Measurements from ENCODE around the gene KCNN3.
A peak's percentile ranks its signal among the peaks of the same experiment; 100 is the strongest.

KCNN3 gene

DNA sequence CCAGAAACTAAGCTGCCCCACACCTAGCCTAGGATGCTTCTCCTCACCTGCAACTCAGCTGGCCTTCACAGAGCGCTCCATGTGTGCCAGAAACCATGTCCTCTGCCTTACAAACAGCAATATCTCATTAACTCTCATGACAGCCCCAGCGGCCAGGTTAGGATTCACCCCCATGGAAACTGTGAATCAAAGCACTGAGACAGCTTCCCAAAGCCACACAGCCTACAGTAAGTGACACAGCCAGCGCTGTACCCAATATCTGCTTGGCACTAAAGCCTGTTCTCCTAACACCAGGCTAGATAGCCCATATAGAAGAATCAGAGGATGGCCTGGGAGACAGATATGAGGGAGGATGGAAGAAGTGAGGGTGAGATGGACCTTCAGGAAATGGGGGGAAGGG, 13.5 kb downstream of the KCNN3 start:
- no peaks in the 10 kb centered on the region for H3K36me3 ChIP-seq (replicated peaks; ENCODE audit: insufficient read depth, low read length)
- H3K79me2 ChIP-seq (ENCODE audit: low read length), result peaks cover 65% of the 10 kb centered on the region
- H3K9me2 ChIP-seq (replicated peaks; ENCODE audit: insufficient read depth, low read length), result no peaks in the 10 kb centered on the region
- H3K4me3 ChIP-seq (ENCODE audit: low read length), result no peak overlapping the region
- H3K27ac ChIP-seq (ENCODE audit: low read length), result no peak overlapping the region
- H3K9me3 ChIP-seq (replicated peaks; ENCODE audit: insufficient read depth, low read length), result no peaks in the 10 kb centered on the region
- DNase-seq, result no peak
- TF ChIP-seq, protein P1, sequence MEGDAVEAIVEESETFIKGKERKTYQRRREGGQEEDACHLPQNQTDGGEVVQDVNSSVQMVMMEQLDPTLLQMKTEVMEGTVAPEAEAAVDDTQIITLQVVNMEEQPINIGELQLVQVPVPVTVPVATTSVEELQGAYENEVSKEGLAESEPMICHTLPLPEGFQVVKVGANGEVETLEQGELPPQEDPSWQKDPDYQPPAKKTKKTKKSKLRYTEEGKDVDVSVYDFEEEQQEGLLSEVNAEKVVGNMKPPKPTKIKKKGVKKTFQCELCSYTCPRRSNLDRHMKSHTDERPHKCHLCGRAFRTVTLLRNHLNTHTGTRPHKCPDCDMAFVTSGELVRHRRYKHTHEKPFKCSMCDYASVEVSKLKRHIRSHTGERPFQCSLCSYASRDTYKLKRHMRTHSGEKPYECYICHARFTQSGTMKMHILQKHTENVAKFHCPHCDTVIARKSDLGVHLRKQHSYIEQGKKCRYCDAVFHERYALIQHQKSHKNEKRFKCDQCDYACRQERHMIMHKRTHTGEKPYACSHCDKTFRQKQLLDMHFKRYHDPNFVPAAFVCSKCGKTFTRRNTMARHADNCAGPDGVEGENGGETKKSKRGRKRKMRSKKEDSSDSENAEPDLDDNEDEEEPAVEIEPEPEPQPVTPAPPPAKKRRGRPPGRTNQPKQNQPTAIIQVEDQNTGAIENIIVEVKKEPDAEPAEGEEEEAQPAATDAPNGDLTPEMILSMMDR (IDR thresholded peaks at IDR 0.05; ENCODE audit: low read length), result no peak
- TF ChIP-seq EZH2phosphoT487 (IDR thresholded peaks at IDR 0.05; ENCODE audit: low read length), result no peak
- TF ChIP-seq EZH2 (optimal IDR thresholded peaks at IDR 0.05; ENCODE audit: low read depth, low read length), result no peak
- no peaks in the 10 kb centered on the region for H3K27me3 ChIP-seq (replicated peaks; ENCODE audit: insufficient read depth, low read length)
- H2AFZ ChIP-seq (ENCODE audit: low read length), result no peak overlapping the region
- no peak overlapping the region for H3K9ac ChIP-seq (ENCODE audit: low read length)
- H4K20me1 ChIP-seq (ENCODE audit: insufficient read depth, low read length), result no peaks in the 10 kb centered on the region
- peak overlapping the region; percentile 19; the same call in 1 of the 2 replicates for H3K4me2 ChIP-seq (ENCODE audit: low read depth, low read length)
- H3K4me1 ChIP-seq (ENCODE audit: low read length), result peaks cover 56% of the 10 kb centered on the region
- peaks cover 32% of the 10 kb centered on the region for H3F3A ChIP-seq (ENCODE audit: insufficient read depth, low read length)

DNA sequence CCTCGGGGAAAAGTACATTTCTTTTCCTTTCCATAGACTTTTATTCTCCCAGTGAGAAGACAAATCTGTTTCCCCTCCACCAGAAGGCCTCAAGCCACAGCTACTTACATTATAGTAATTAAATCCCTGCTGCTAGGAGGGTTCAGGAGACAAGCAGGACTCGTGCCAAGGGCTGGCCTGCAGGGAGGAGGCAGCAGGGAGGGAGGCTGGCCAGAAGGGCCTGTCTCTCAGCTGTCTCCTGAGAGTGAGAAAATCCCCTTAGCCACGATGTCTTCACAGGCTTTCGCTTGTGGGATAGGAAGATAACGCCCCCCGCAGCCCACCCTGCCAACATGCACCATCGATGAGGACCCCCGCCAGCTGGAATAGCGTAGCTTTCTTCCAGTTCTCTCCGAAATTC, 14.0 kb downstream of the KCNN3 start:
- Histone ChIP-seq H3K27ac (ENCODE audit: low read length) (no peak overlapping the region), H2AFZ (ENCODE audit: low read length) (no peak overlapping the region), H4K20me1 (ENCODE audit: insufficient read depth, low read length) (no peaks in the 10 kb centered on the region), H3F3A (ENCODE audit: insufficient read depth, low read length) (peaks cover 27% of the 10 kb centered on the region), H3K4me1 (ENCODE audit: low read length) (peaks cover 51% of the 10 kb centered on the region), H3K79me2 (ENCODE audit: low read length) (peaks cover 70% of the 10 kb centered on the region), H3K4me3 (ENCODE audit: low read length) (no peak overlapping the region), H3K36me3 (replicated peaks; ENCODE audit: insufficient read depth, low read length) (no peaks in the 10 kb centered on the region), H3K9me3 (replicated peaks; ENCODE audit: insufficient read depth, low read length) (no peaks in the 10 kb centered on the region), H3K27me3 (replicated peaks; ENCODE audit: insufficient read depth, low read length) (no peaks in the 10 kb centered on the region), H3K9me2 (replicated peaks; ENCODE audit: insufficient read depth, low read length) (no peaks in the 10 kb centered on the region), H3K9ac (ENCODE audit: low read length) (no peak overlapping the region), H3K4me2 (ENCODE audit: low read depth, low read length) (no peak overlapping the region)
- TF ChIP-seq, protein P1 (IDR thresholded peaks at IDR 0.05; ENCODE audit: low read length), result no peak
- no peak for TF ChIP-seq EZH2phosphoT487 (IDR thresholded peaks at IDR 0.05; ENCODE audit: low read length)
- DNase-seq, result no peak

DNA sequence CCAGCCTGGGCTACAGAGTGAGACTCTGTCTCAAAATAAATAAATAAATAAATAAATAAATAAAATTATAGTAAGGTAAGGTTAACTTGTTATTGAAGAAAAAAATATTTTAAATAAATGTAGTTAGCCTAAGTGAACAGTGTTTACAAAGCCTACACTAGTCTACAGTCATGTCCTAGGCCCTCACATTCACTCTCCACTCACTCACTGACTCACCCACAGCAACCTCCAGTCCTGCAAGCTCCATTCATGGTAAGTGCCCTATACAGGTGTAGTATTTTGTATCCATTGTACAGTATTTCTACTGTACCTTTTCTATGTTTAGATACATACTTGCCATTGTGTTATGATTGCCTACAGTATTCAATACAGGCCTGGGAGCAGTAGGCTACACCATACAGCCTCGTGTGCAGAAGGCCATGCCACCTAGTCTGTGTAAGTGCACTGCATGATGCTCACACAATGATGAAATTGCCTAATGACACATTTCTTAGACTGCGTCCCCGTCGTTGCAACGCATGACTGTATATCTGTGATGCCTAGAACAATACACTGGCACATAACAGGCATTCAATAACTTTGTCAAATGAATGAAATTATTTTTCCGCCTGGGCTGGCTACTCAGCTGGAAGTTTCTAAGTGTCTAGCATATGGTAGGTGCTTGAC, 14.8 kb downstream of the KCNN3 start:
- DNase-seq, result no peak
- H3K9ac ChIP-seq (ENCODE audit: low read length), result no peak overlapping the region
- H3K4me1 ChIP-seq (ENCODE audit: low read length), result peaks cover 45% of the 10 kb centered on the region
- peaks cover 74% of the 10 kb centered on the region for H3K79me2 ChIP-seq (ENCODE audit: low read length)
- TF ChIP-seq EZH2phosphoT487 (IDR thresholded peaks at IDR 0.05; ENCODE audit: low read length) (no peak), EZH2 (optimal IDR thresholded peaks at IDR 0.05; ENCODE audit: low read depth, low read length) (no peak)
- TF ChIP-seq, protein P1 (IDR thresholded peaks at IDR 0.05; ENCODE audit: low read length), result no peak
- no peak overlapping the region for H3K4me2 ChIP-seq (ENCODE audit: low read depth, low read length)
- H3K4me3 ChIP-seq (ENCODE audit: low read length), result no peak overlapping the region
- H3F3A ChIP-seq (ENCODE audit: insufficient read depth, low read length), result peaks cover 20% of the 10 kb centered on the region
- no peak overlapping the region for H3K27ac ChIP-seq (ENCODE audit: low read length)
- no peaks in the 10 kb centered on the region for H3K36me3 ChIP-seq (replicated peaks; ENCODE audit: insufficient read depth, low read length)
- no peak overlapping the region for H2AFZ ChIP-seq (ENCODE audit: low read length)
- H4K20me1 ChIP-seq (ENCODE audit: insufficient read depth, low read length), result no peaks in the 10 kb centered on the region
- no peaks in the 10 kb centered on the region for H3K9me2 ChIP-seq (replicated peaks; ENCODE audit: insufficient read depth, low read length)
- H3K9me3 ChIP-seq (replicated peaks; ENCODE audit: insufficient read depth, low read length), result no peaks in the 10 kb centered on the region
- no peaks in the 10 kb centered on the region for H3K27me3 ChIP-seq (replicated peaks; ENCODE audit: insufficient read depth, low read length)
